ENCODE results near the gene MAML2. TPM values are rescaled to one million over a fixed set of nuclear protein-coding genes. Genes with fewer than 3 reads are reported as not detected.

The MAML2 gene
- polyA plus RNA-seq, 1 of the 3 experiments (the other 2 are of a cell fraction) = 20.1 TPM

- Histone ChIP-seq H4K20me1 (ENCODE audit: insufficient read depth) (peaks cover 3% of the 10 kb centered on the region; the same call in 1 of the 2 replicates), H3K4me1 (ENCODE audit: control insufficient read depth in 1 of 2, insufficient read depth in 2 of 2, low read depth in 1 of 2, low read length in 1 of 2) (0 out of 4 replicates have a peak, but pooled peaks cover 0 to 3% of the 10 kb centered on the region in 2 experiments), H3K27me3 (ENCODE audit: insufficient read depth) (no peaks in the 10 kb centered on the region), H3K79me2 (ENCODE audit: insufficient read depth) (peaks cover 36% of the 10 kb centered on the region), H3K9ac (no peak overlapping the region), H3K9me3 (no peaks in the 10 kb centered on the region), H3F3A (replicated peaks; ENCODE audit: insufficient read depth) (no peaks in the 10 kb centered on the region), H3K27ac (ENCODE audit: low read depth in 2 of 2, low read length in 1 of 2) (no peak overlapping the region), H3K4me3 (ENCODE audit: low read depth in 2 of 2, low read length in 1 of 2) (no peak overlapping the region), H3K9me2 (no peaks in the 10 kb centered on the region), H3K36me3 (replicated peaks in 1 of 2; ENCODE audit: control insufficient read depth in 1 of 2, insufficient read depth in 2 of 2, low read length in 1 of 2) (peaks cover 0 to 3% of the 10 kb centered on the region in 2 experiments), H3K4me2 (no peak overlapping the region), H2AFZ (ENCODE audit: low read depth) (no peak overlapping the region)
- no peak for TF ChIP-seq ZBTB33 (IDR thresholded peaks at IDR 0.05; ENCODE audit: borderline replicate concordance, low read depth)
- no peak for TF ChIP-seq PBX3 (IDR thresholded peaks at IDR 0.05)
- TF ChIP-seq EZH2phosphoT487 (IDR thresholded peaks at IDR 0.05; ENCODE audit: borderline replicate concordance, low read depth) = no peak
- no peak for TF ChIP-seq TAF1 (IDR thresholded peaks at IDR 0.05; ENCODE audit: borderline replicate concordance, low read depth, low read length)
- no peak for TF ChIP-seq NRF1 (IDR thresholded peaks at IDR 0.05; ENCODE audit: low read depth, low read length)
- TF ChIP-seq CTCF (IDR thresholded peaks at IDR 0.05) = no peak
- no peak for TF ChIP-seq SIN3A (IDR thresholded peaks at IDR 0.05; ENCODE audit: borderline replicate concordance, low read depth, low read length)
- TF ChIP-seq MEF2A (IDR thresholded peaks at IDR 0.05; ENCODE audit: borderline replicate concordance, low read depth) = no peak
- TF ChIP-seq ELF1 (IDR thresholded peaks at IDR 0.05) = no peak
- TF ChIP-seq USF1 (IDR thresholded peaks at IDR 0.05; ENCODE audit: borderline replicate concordance, low read depth) = no peak
- no peak for TF ChIP-seq USF2 (IDR thresholded peaks at IDR 0.05; ENCODE audit: borderline replicate concordance, low read depth, low read length)
- TF ChIP-seq SMC3 (IDR thresholded peaks at IDR 0.05; ENCODE audit: low read depth, low read length) = no peak
- TF ChIP-seq POLR2AphosphoS5 (IDR thresholded peaks at IDR 0.05; ENCODE audit: low read depth, low read length) = no peak
- TF ChIP-seq EP300 (IDR thresholded peaks at IDR 0.05; ENCODE audit: borderline replicate concordance in 1 of 2, low read depth in 1 of 2, low read length in 1 of 2) = no peak
- TF ChIP-seq IRF3 (IDR thresholded peaks at IDR 0.05; ENCODE audit: low read depth, low read length) = no peak
- TF ChIP-seq JUND (IDR thresholded peaks at IDR 0.05) = no peak
- TF ChIP-seq MXI1 (IDR thresholded peaks at IDR 0.05; ENCODE audit: low read depth, low read length) = no peak
- ChIA-PET CTCF (interaction anchor here (0.6 kb wide), 1 partner anchor 428 kb away, joined by 3 read pairs; no protein-coding TSS in a partner anchor), POLR2A (no interaction called here)
- DNase-seq = no peak
- 89% methylated on average over 4 of the region's 4 CpGs for WGBS (ENCODE audit: low lambda C conversion rate)
Observed at GRCh38 chr11:95996621-95997235, 346.3 kb downstream of the MAML2 start.

Measured in SK-N-SH (cell line).